Activated T-helper 1 cell treated with anti-CD3 and anti-CD28 coated beads, Interleukin-12 subunit alpha, Interleukin-12 subunit beta, Interleukin-2, Interleukin-4 antibody, amounts not matched to agents 30 ng/mL and 10 ng/mL and 1 ng/mL, durations not matched to agents 14 hours and 24 hours and 36 hours (primary cell): ENCODE results near the gene ANKRD22. TPM values are rescaled to one million over a fixed set of nuclear protein-coding genes. Genes with fewer than 3 reads are reported as not detected.

ENCODE experiments used
- DNase-seq: peaks from one replicate; pipeline ENCODE4 v3.0.0; 2021; ENCODE audit warnings: low spot score
- H3K27ac Mint-ChIP-seq: one replicate; pipeline ENCODE4 v1.8.0; 2021; ENCODE audit warnings: mild to moderate bottlenecking, mixed read lengths
- H3K27me3 Mint-ChIP-seq: one replicate; pipeline ENCODE4 v1.8.0; 2022; ENCODE audit warnings: mild to moderate bottlenecking, moderate library complexity, mixed read lengths; ENCODE audit not compliant: insufficient read depth
- H3K36me3 Mint-ChIP-seq: one replicate; pipeline ENCODE4 v1.8.0; 2021; ENCODE audit warnings: low read depth, mixed read lengths
- H3K4me1 Mint-ChIP-seq: one replicate; pipeline ENCODE4 v1.8.0; 2021; ENCODE audit warnings: low read depth, mixed read lengths
- H3K4me3 Mint-ChIP-seq: one replicate; pipeline ENCODE4 v1.8.0; 2021; ENCODE audit warnings: mild to moderate bottlenecking, moderate library complexity, mixed read lengths
- H3K9me3 Mint-ChIP-seq: one replicate; pipeline ENCODE4 v1.8.0; 2021; ENCODE audit warnings: mixed read lengths
- intact Hi-C: fragments of 100-400 bp; cut with micrococcal nuclease; formaldehyde crosslinking; loops from one replicate; pipeline ENCODE4 v1.15.1; 2024
- total RNA-seq: library from RNA; stranded (reverse); gene quantifications from 2 replicates; pipeline ENCODE4 v1.2.3, GENCODE V29; 2022

Gene ANKRD22
- 0.16 TPM in 1 of 2 replicates, not detected in the other for total RNA-seq

DNA sequence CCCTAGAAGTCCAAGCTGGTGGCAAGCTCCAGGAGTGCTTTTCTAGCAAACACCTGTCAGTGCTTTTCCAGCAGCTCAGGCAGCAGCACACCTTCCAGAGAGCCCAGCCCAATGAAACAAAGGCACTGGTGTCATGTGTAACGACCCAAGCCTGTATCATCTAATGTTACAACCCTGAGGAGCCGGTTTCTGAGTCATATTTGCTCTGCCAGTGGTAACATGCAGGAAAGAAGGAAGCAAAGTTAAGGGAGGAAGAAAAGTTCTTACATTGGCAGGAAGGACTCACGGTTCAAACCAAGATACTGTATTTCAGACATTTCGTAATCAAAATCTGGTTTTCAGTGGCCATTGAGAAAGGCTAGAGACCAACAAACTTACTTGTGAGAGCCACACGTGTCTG lies at the start of gene ANKRD22:
TSS of gene ANKRD22 (minus strand) at position 139 of the 400 bp plus-strand sequence. CDS start 237 bp downstream, outside the sequence.
- Mint-ChIP-seq H3K9me3 (no peaks in the 10 kb centered on the region), H3K27me3 (no peaks in the 10 kb centered on the region), H3K4me3 (no peak within 1 kb of the TSS), H3K27ac (no peak within 1 kb of the TSS), H3K4me1 (peaks cover 28% of the 10 kb centered on the region), H3K36me3 (no peaks in the 10 kb centered on the region)
- intact Hi-C loops, result no loop called here
- DNase-seq, result no peak

DNA sequence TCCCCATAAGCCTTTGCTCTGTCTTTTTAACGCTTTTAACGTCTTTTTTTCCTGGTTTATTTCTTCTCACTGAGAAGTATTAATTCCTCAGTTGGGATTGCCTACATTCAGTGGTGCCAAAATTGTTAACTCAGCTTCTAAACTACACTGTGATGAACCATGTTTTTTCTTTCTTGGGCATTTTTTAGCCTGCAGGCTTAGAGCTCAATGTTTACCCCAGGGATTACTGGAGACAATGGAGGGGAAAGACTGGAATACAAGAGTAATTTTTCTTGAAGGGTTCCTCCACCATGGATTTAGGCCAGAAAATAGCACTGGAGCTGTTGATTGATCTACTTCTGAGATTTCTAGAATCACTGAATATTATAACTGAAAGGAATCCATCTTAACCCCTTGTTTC lies 48.2 kb upstream of the ANKRD22 start:
- H3K4me3 Mint-ChIP-seq, result no peak overlapping the region
- H3K4me1 Mint-ChIP-seq, result peaks cover 80% of the 10 kb centered on the region
- no peaks in the 10 kb centered on the region for H3K9me3 Mint-ChIP-seq
- peaks cover 43% of the 10 kb centered on the region for H3K36me3 Mint-ChIP-seq
- no peaks in the 10 kb centered on the region for H3K27me3 Mint-ChIP-seq
- H3K27ac Mint-ChIP-seq, result no peak overlapping the region
- no peak for DNase-seq
- intact Hi-C loops, result loop anchor here (2.0 to 10.0 kb wide), 3 partner anchors 33 to 625 kb away; no protein-coding TSS in a partner anchor

DNA sequence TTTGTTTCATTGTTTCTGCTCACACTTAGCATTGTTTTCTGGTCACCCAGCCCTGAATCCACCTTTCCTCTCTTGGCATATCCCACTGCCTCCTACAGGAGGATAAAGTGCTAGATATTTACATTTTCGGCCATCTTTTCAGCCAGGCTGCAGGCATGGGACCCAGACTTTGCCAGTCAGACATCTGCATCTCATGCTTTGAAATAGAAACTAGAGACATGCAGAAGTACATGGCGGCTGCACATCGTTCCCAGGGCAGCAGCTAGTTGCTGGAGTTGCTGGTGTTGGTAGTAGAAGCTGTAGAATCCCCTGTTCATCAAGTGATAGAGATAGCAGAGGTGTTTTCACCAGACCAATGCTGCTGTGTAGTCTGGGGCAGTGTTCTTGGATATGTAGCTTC lies 47.1 kb upstream of the ANKRD22 start:
- peak overlapping the region; percentile 12 for H3K27ac Mint-ChIP-seq
- no peaks in the 10 kb centered on the region for H3K9me3 Mint-ChIP-seq
- DNase-seq, result no peak
- intact Hi-C loops, result no loop called here
- H3K36me3 Mint-ChIP-seq, result peaks cover 41% of the 10 kb centered on the region
- H3K4me1 Mint-ChIP-seq, result peaks cover 77% of the 10 kb centered on the region
- no peak overlapping the region for H3K4me3 Mint-ChIP-seq
- H3K27me3 Mint-ChIP-seq, result no peaks in the 10 kb centered on the region

DNA sequence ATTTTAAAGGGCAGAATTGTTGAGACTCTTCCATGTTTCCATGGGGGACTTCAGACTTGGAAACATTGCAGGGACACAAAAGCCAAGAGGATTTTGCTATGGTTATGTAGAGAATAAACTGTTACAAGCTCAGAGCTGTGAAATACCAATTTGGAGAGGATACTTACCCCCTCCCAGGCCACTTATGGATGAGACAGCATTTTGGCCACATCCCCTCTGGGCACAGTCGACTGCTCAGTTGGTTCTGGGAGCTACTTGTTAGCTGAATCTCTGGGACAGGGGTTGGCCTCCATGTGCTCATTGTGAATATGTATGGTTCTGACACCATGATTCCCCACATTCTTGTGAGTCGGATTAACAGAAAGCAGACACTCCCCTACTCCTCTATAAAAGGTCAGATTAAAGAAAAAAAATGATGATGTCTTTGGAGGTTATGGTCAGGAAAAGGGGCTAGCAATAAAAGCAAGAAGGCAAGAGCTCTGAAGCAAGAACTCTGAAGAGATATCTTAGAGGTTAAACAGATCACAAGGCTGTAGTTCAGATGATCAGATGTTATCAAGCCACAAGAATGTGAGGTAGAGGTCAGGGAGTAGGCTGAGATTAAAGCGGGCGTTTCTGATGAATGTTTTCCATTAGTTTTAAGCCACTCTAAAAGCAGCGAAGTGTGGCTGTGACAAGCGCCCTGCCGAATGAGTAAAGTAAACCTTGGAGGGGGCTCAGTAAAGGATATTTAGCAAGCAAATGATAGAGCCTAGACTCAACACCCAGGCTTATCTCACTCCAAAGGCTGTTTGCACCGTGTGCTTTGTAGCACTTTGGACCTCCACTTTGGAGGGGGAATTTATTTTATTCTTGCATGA lies 45.6 kb upstream of the ANKRD22 start:
- peak overlapping the region; percentile 87 for H3K27ac Mint-ChIP-seq
- H3K27me3 Mint-ChIP-seq, result no peaks in the 10 kb centered on the region
- H3K36me3 Mint-ChIP-seq, result peaks cover 38% of the 10 kb centered on the region
- no peaks in the 10 kb centered on the region for H3K9me3 Mint-ChIP-seq
- intact Hi-C loops, result loop anchor here (1.0 kb wide), 2 partner anchors 11 to 17 kb away; partner anchors contain the start of gene STAMBPL1
- DNase-seq, result no peak
- H3K4me3 Mint-ChIP-seq, result peak overlapping the region; percentile 32
- H3K4me1 Mint-ChIP-seq, result peaks cover 70% of the 10 kb centered on the region

GRCh38 chr10:88896372-88896993 lies 44.8 kb upstream of the ANKRD22 start:
- H3K27ac Mint-ChIP-seq, result peak overlapping the region; percentile 87
- peaks cover 66% of the 10 kb centered on the region for H3K4me1 Mint-ChIP-seq
- H3K27me3 Mint-ChIP-seq, result no peaks in the 10 kb centered on the region
- no peaks in the 10 kb centered on the region for H3K9me3 Mint-ChIP-seq
- DNase-seq, result no peak
- H3K36me3 Mint-ChIP-seq, result peaks cover 32% of the 10 kb centered on the region
- H3K4me3 Mint-ChIP-seq, result peak overlapping the region; percentile 45
- intact Hi-C loops, result no loop called here

DNA sequence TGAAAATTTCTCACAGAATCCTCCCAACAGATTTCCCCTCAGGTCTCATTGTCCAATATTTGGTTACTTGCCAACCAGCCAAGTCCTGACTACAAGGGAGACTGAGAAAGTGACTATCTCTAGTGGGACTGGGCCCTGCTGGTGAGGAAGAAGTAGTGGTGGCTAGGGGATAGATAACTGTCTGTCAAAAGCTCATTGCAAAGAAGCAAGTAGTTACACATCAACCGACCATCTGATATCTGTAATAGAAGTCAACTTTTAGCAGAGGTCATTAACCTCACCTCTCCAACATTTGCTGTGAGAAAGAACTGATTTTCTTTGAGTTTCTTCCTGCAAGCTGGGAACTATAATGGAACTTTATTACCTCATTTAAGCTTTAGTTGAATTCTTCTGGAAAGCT lies 43.6 kb upstream of the ANKRD22 start:
- Mint-ChIP-seq H3K27ac (no peak overlapping the region), H3K36me3 (peaks cover 31% of the 10 kb centered on the region), H3K27me3 (no peaks in the 10 kb centered on the region), H3K4me3 (no peak overlapping the region), H3K9me3 (no peaks in the 10 kb centered on the region), H3K4me1 (peaks cover 62% of the 10 kb centered on the region)
- intact Hi-C loops, result no loop called here
- no peak for DNase-seq

DNA sequence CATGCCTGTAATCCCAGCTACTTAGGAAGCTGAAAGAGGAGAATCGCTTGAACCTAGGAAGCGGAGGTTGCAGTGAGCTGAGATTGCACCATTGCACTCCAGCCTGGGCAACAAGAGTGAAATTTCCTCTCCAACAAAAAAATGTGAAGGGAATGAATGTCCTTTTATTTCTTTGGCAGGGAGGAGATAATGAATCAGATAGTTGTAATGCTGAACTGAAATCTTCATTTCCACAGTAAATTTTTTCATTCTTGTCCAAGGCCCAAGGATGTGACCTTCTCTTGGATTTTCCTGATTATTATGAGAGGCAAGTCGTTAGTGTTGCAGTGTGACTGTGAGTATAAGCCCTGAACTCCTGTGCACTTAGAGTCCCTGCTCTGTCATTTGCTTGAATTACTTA lies 42.0 kb upstream of the ANKRD22 start:
- Mint-ChIP-seq H3K27me3 (no peaks in the 10 kb centered on the region), H3K9me3 (no peaks in the 10 kb centered on the region), H3K4me1 (peaks cover 62% of the 10 kb centered on the region), H3K4me3 (no peak overlapping the region), H3K27ac (no peak overlapping the region), H3K36me3 (peaks cover 34% of the 10 kb centered on the region)
- intact Hi-C loops, result no loop called here
- DNase-seq, result no peak

- Mint-ChIP-seq H3K4me1 (peaks cover 60% of the 10 kb centered on the region), H3K27ac (no peak overlapping the region)
Measured at GRCh38 chr10:88892222-88892967, 40.8 kb upstream of the ANKRD22 start.

GRCh38 chr10:88890681-88891381 lies 39.2 kb upstream of the ANKRD22 start:
- H3K9me3 Mint-ChIP-seq, result no peaks in the 10 kb centered on the region
- no peak for DNase-seq
- no peak overlapping the region for H3K27ac Mint-ChIP-seq
- H3K36me3 Mint-ChIP-seq, result peaks cover 32% of the 10 kb centered on the region
- H3K4me3 Mint-ChIP-seq, result no peak overlapping the region
- no peaks in the 10 kb centered on the region for H3K27me3 Mint-ChIP-seq
- H3K4me1 Mint-ChIP-seq, result peaks cover 56% of the 10 kb centered on the region
- intact Hi-C loops, result no loop called here

More at GRCh38 chr10:88892222-88892967, 40.8 kb upstream of the ANKRD22 start:
- DNase-seq, result no peak
- H3K9me3 Mint-ChIP-seq, result no peaks in the 10 kb centered on the region
- intact Hi-C loops, result no loop called here
- H3K4me3 Mint-ChIP-seq, result no peak overlapping the region
- no peaks in the 10 kb centered on the region for H3K27me3 Mint-ChIP-seq
- H3K36me3 Mint-ChIP-seq, result peaks cover 35% of the 10 kb centered on the region

- DNase-seq, result no peak
- Mint-ChIP-seq H3K36me3 (peaks cover 38% of the 10 kb centered on the region), H3K4me1 (peaks cover 60% of the 10 kb centered on the region), H3K27me3 (no peaks in the 10 kb centered on the region), H3K27ac (no peak overlapping the region), H3K9me3 (no peaks in the 10 kb centered on the region), H3K4me3 (no peak overlapping the region)
- intact Hi-C loops, result loop anchor here (10.0 kb wide), 2 partner anchors 525 to 815 kb away; partner anchors contain the start of genes IFIT5 and KIF20B
Measured at GRCh38 chr10:88889559-88890337, 38.1 kb upstream of the ANKRD22 start.

- H3K36me3 Mint-ChIP-seq, result peaks cover 33% of the 10 kb centered on the region
- intact Hi-C loops, result loop anchor here (10.0 kb wide), 2 partner anchors 526 to 816 kb away; partner anchors contain the start of genes IFIT5 and KIF20B
- DNase-seq, result no peak
- H3K4me3 Mint-ChIP-seq, result no peak overlapping the region
- H3K27me3 Mint-ChIP-seq, result no peaks in the 10 kb centered on the region
- H3K9me3 Mint-ChIP-seq, result no peaks in the 10 kb centered on the region
- H3K27ac Mint-ChIP-seq, result no peak overlapping the region
- H3K4me1 Mint-ChIP-seq, result peaks cover 69% of the 10 kb centered on the region
Measured at GRCh38 chr10:88888810-88889445, 37.3 kb upstream of the ANKRD22 start.
